Measurements from ENCODE around the gene VEPH1.

Gene VEPH1

DNA sequence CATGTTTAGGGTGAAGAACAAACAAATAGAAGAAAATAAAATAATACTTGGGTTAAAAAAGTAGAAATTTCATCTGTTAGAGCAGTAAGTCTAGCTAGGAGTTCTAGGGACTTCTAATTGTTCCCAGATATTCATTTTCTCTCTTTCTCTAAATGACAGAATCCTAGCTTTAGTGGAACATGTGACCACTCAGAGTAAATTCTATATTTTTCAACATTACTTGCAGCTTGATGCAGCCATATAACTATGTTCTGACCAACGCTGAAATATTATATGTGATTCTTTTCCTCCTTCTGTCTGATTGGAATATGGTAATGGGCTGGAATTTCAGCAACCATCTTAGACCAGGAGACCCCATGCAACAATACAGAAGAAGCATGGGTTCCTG is 58.4 kb downstream of the VEPH1 start:
- H3K4me1 Mint-ChIP-seq: no peaks in the 10 kb centered on the region
- H3K9me3 Mint-ChIP-seq: no peaks in the 10 kb centered on the region
- no peak for DNase-seq
- H3K4me3 Mint-ChIP-seq: no peak overlapping the region
- no peaks in the 10 kb centered on the region for H3K36me3 Mint-ChIP-seq
- H3K27me3 Mint-ChIP-seq: peaks cover under 1% of the 10 kb centered on the region
- CTCF ChIA-PET: no interaction called here
- H3K27ac Mint-ChIP-seq: no peak overlapping the region

DNA sequence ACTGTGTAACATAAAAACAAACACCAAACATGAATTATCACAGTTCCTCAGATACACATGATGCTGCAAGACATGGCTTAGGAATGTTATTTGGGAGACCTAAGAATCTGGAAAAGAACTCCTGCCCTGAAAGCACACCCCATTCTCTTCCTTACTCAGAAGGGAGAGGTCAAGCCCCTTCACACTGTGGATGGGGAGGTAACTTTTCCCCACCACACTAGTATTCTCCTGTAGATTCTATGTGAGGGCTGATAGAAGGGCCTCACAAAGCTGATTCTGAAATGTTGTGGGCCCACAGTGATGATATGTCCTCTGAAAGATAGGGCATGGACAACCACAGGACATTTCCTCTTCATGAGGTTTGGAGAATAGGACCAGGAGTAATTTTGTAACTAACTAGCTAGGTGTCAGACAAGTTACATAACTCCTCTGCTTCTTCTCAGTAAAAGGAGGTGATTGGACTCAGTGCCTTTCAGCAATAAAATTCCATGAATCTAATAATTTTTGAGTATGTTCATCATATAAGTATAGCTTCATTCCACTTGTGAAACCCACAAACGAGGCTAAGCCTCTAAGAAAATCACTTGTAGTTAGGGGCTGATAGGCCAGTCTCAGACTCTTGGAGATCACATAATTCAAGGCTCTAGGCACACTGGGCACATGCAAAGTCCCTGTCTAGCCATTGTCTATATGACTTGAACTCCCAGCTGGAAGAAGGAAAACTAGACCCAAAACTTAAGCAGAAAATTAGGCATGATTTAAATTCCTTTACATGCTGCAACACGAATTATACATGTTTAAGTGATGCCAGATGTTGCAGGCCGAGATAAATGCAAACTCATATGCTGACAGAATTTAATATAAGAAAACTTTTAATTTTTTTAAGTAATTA is 59.1 kb downstream of the VEPH1 start:
- Mint-ChIP-seq H3K27me3 (peaks cover 7% of the 10 kb centered on the region), H3K4me3 (no peak overlapping the region), H3K9me3 (no peaks in the 10 kb centered on the region), H3K27ac (no peak overlapping the region), H3K4me1 (no peaks in the 10 kb centered on the region), H3K36me3 (no peaks in the 10 kb centered on the region)
- DNase-seq: no peak
- CTCF ChIA-PET: no interaction called here

DNA sequence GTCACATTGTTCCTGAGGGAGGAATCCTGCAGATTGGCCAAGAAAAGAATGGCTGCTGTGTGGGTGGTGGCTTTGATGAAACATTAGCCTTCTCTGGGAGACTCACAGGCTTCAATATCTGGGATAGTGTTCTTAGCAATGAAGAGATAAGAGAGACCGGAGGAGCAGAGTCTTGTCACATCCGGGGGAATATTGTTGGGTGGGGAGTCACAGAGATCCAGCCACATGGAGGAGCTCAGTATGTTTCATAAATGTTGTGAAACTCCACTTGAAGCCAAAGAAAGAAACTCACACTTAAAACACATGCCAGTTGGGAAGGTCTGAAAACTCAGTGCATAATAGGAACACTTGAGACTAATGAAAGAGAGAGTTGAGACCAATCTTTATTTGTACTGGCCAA is 60.5 kb downstream of the VEPH1 start:
- Mint-ChIP-seq H3K4me1 (peaks cover 3% of the 10 kb centered on the region), H3K36me3 (no peaks in the 10 kb centered on the region), H3K27ac (no peak overlapping the region), H3K27me3 (peaks cover 18% of the 10 kb centered on the region), H3K9me3 (no peaks in the 10 kb centered on the region), H3K4me3 (no peak overlapping the region)
- DNase-seq: no peak
- CTCF ChIA-PET: no interaction called here

DNA sequence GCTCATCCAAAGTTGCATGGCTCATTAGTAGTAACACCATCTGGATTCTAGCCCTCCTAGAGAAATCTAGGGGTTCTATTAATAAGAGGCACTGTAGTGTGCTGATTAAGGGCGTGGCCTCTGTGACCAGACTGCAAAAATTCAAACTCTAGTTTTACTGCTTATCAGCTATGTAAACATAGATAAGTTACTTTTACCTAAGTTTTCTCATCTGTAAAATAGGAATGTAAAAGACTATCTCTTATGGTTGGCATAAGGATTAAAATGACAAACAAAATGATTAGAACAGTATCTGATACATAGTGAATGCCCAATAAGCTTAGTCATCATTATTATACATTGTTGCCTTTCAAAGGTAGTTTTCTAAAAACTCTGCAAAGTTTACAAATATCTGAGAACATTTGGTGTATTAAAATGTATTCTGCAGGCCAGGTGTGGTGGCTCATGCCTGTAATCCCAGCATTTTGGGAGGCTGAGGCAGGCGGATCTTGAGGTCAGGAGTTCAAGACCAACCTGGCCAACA is 62.1 kb downstream of the VEPH1 start:
- CTCF ChIA-PET: no interaction called here
- H3K36me3 Mint-ChIP-seq: no peaks in the 10 kb centered on the region
- H3K27me3 Mint-ChIP-seq: peaks cover 33% of the 10 kb centered on the region

DNA sequence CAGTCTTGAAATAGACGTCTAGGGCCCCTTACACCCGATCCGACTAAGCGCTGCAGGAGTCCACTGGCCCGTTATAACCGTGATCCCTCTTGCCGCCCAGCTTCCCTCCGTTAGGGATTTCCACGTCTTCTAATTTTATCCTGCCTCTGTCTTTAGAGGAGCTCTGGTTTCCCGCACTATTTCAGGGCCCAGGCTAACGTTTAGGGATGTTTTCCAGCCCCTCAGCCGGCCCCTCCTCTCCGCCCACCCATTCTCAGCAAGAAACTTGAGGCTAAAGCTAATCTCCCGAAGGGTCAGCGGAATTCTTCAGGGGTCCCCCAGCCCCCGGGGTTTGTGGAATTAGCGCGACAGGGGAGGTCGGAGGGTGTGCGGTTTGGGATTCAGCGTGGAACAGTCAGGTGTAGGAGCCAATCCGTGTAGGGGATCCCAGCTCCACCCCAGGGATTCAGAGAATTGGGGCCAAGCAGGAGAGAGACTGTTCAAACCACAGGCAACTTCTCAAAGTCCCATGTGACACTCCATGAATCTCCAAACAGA is 65.0 kb downstream of the VEPH1 start:
- Mint-ChIP-seq H3K27me3 (peaks cover 43% of the 10 kb centered on the region), H3K36me3 (no peaks in the 10 kb centered on the region), H3K4me3 (peak overlapping the region; percentile 52), H3K9me3 (no peaks in the 10 kb centered on the region), H3K27ac (no peak overlapping the region), H3K4me1 (peaks cover 9% of the 10 kb centered on the region)
- CTCF ChIA-PET: interaction anchor here (0.9 to 1.1 kb wide), 2 partner anchors 10 to 52 kb away, joined by 3 read pairs; no protein-coding TSS in a partner anchor
- no peak for DNase-seq

More for the DNA sequence above, 62.1 kb downstream of the VEPH1 start:
- no peaks in the 10 kb centered on the region for H3K9me3 Mint-ChIP-seq
- H3K27ac Mint-ChIP-seq: no peak overlapping the region
- no peak for DNase-seq
- peaks cover 9% of the 10 kb centered on the region for H3K4me1 Mint-ChIP-seq
- no peak overlapping the region for H3K4me3 Mint-ChIP-seq

DNA sequence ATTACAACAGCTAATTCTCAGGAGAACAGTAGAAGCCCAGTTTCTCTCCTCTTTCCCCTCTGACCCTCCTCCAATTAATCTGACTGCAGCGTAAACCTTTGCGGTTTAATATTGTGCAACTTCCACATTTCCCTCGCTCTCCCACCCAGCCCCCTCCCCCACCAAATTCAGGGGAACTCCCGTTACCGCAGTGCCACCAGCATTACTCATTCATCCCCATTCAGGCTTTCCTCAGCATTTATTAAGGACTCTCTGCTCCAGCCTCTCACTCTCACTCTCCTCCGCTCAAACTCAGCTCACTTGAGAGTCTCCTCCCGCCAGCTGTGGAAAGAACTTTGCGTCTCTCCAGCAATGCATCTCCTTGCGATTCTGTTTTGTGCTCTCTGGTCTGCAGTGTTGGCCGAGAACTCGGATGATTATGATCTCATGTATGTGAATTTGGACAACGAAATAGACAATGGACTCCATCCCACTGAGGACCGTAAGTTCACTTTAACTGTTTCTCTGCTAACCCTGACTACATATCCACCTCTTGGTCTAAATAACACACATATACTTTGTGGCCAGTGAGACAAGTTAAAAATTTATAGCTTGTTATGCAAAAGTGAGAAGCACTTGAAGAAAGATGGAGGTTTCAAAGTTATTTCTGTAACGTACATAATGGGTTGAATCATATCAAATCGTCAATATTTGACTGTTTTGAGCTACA is 66.5 kb downstream of the VEPH1 start, which contains the start of gene PTX3:
Gene PTX3 (plus strand): TSS at position 268 of the 709 bp plus-strand sequence. CDS start 84 bp downstream, at position 352.
- Mint-ChIP-seq H3K27me3 (peaks cover 43% of the 10 kb centered on the region), H3K27ac (no peak within 1 kb of the TSS), H3K4me1 (peaks cover 9% of the 10 kb centered on the region), H3K36me3 (no peaks in the 10 kb centered on the region), H3K9me3 (no peaks in the 10 kb centered on the region), H3K4me3 (peak within 1 kb of the TSS; percentile 52)
- CTCF ChIA-PET: interaction anchor here (0.6 to 0.7 kb wide), 2 partner anchors 31 to 1837 kb away, joined by 3 read pairs; no protein-coding TSS in a partner anchor
- DNase-seq: no peak

DNA sequence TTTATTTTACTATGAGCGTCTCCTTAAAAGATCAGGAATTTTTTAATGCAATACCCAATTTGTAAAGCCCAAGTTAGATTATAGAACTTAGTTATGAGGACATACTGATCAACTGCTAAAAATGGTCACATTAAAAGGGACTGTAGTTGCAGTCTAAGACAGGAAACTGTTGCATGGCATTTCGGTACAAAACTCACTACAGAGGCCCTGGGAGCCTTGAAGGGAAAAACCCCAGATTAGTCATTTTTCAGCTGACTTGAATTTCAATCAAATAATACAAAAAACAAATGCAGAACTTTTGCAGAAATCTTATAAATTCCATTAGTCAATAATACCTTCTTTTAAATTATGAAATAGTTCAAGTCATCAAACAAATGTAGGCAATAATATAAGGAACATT is 73.5 kb downstream of the VEPH1 start:
- Mint-ChIP-seq H3K27ac (no peak overlapping the region), H3K27me3 (peaks cover 4% of the 10 kb centered on the region), H3K4me1 (no peaks in the 10 kb centered on the region), H3K36me3 (no peaks in the 10 kb centered on the region), H3K4me3 (no peak overlapping the region), H3K9me3 (no peaks in the 10 kb centered on the region)
- CTCF ChIA-PET: no interaction called here
- no peak for DNase-seq

DNA sequence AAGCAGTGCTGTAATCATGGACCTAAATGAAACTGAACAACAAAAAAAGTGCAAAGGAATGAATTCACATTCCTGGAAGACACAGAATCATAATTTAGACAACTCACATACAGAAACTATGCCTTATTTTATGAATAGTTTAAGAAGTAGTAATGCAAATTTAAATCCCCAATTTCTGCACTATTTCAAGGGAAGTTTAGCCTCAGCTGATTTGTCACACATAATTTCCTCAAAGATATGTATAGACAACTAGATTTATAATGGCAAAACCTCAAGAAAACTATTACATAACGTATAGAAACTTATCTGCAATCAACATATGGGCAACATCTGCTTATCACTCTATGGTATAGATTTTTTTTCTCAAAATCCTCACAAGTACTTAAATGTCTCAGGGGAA is 74.4 kb downstream of the VEPH1 start:
- CTCF ChIA-PET: no interaction called here
- Mint-ChIP-seq H3K4me1 (no peaks in the 10 kb centered on the region), H3K4me3 (no peak overlapping the region), H3K27ac (no peak overlapping the region), H3K27me3 (no peaks in the 10 kb centered on the region), H3K9me3 (no peaks in the 10 kb centered on the region), H3K36me3 (no peaks in the 10 kb centered on the region)
- DNase-seq: no peak

DNA sequence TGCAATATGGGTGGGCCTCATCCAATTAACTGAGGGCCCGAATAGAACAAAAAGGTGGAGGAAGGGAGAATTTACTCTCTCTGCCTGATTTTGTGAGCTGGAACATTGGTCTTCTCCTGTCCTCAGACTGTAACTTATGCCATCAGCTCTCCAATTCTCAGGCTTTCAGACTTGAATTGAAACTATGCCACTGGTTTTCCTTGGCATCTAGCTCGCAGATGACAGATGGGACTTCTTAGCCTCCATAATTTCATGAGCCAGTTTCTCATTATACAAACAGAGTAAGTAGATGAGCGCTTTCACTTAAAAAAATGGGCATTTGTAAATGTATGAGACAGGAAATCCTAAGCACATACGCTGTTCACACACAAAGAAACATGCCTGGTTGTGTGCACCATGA is 75.3 kb downstream of the VEPH1 start:
- Mint-ChIP-seq H3K4me3 (no peak overlapping the region), H3K4me1 (no peaks in the 10 kb centered on the region), H3K27me3 (no peaks in the 10 kb centered on the region), H3K9me3 (no peaks in the 10 kb centered on the region), H3K27ac (no peak overlapping the region), H3K36me3 (no peaks in the 10 kb centered on the region)
- no peak for DNase-seq
- CTCF ChIA-PET: no interaction called here

DNA sequence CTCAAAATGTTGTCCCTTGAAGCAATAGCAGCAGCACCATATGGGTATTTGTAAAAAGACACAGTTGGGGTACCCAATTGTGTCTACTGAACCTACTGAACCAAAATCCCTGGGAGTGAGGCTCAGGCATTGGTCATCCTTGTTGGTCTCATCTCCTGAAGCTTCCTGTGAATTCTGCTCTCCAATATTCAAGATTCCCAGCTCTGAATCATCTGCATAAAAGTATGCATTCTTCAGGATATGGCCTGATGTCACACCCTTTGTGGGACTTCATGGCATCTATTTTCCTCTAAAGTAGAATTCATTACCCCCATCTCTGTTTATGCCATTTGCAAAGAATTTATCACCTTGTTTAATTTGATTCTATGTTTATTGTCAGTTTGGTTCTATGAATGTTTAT is 79.9 kb downstream of the VEPH1 start:
- no peak for DNase-seq
- no peaks in the 10 kb centered on the region for H3K9me3 Mint-ChIP-seq
- H3K27me3 Mint-ChIP-seq: no peaks in the 10 kb centered on the region
- H3K4me1 Mint-ChIP-seq: no peaks in the 10 kb centered on the region
- no peak overlapping the region for H3K4me3 Mint-ChIP-seq
- no peaks in the 10 kb centered on the region for H3K36me3 Mint-ChIP-seq
- CTCF ChIA-PET: no interaction called here
- H3K27ac Mint-ChIP-seq: no peak overlapping the region

DNA sequence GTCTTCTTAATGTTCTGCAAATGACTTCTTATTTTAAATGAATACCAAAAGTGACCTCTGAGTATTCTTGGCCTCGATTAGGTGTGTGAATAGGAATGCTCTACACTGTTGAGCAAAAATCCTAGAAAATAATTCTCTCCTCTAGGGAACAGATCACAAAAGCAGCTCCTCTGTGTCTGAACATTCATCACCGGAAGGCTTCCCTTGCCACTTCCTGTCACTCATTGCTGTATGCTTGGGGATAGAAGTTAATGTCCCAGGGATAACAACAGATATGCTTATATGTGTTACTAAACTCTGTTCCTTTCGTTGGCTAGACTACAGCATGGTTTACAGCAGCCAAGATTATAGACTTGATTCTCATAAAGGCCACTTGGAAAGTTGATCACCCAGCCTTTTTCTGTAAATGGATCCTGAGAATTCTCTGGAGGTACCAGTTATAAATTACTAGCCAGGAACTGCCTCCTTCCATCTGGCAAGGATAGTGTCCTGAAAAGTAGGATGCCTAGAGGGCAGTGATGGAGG is 82.5 kb downstream of the VEPH1 start:
- no peak for DNase-seq
- Mint-ChIP-seq H3K36me3 (no peaks in the 10 kb centered on the region), H3K4me3 (no peak overlapping the region), H3K27me3 (peaks cover 6% of the 10 kb centered on the region), H3K4me1 (no peaks in the 10 kb centered on the region), H3K9me3 (no peaks in the 10 kb centered on the region), H3K27ac (no peak overlapping the region)
- CTCF ChIA-PET: no interaction called here

DNA sequence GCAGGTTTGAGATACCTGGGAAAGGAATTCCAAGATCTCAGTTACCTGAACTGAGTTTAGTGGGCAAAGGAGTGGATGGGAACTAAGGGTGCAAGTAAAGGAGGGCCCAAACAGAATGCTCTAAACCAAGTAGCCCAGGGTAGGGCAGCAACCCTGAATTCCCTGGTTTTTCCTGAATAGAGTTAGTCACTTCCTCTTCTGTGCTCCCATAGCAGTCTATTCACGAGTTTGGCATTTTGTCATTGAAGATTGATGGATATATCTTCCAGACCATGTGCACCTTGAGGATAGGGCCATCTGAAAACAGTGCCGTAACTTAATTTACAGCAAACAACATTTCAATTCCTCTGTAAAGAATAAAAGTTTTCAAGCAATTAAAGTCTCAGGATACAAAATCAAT is 85.1 kb downstream of the VEPH1 start:
- Mint-ChIP-seq H3K36me3 (no peaks in the 10 kb centered on the region), H3K27ac (no peak overlapping the region), H3K9me3 (no peaks in the 10 kb centered on the region), H3K4me1 (no peaks in the 10 kb centered on the region), H3K27me3 (peaks cover 10% of the 10 kb centered on the region), H3K4me3 (no peak overlapping the region)
- CTCF ChIA-PET: no interaction called here
- no peak for DNase-seq

DNA sequence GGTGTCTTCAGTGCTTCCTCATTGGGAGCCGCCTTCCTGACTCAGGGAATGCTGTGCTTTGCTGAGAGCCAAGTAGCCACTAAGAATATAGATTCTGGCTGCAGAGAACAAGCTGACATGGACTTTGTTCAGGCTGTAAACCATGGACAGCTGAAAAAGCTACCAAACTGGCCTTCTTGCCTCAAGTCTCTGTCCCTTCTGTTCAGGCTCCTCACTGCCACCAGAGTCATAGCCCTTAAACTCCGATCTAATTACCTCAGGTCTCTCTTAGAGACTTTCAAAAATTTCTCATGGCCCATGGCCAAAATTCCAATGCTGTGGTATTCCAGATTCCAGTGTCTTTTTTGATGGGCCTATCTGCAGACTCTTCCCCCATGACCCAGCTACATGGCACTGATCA is 86.0 kb downstream of the VEPH1 start:
- Mint-ChIP-seq H3K27ac (no peak overlapping the region), H3K27me3 (peaks cover 13% of the 10 kb centered on the region), H3K4me3 (no peak overlapping the region), H3K36me3 (no peaks in the 10 kb centered on the region), H3K9me3 (no peaks in the 10 kb centered on the region), H3K4me1 (no peaks in the 10 kb centered on the region)
- no peak for DNase-seq
- CTCF ChIA-PET: no interaction called here

DNA sequence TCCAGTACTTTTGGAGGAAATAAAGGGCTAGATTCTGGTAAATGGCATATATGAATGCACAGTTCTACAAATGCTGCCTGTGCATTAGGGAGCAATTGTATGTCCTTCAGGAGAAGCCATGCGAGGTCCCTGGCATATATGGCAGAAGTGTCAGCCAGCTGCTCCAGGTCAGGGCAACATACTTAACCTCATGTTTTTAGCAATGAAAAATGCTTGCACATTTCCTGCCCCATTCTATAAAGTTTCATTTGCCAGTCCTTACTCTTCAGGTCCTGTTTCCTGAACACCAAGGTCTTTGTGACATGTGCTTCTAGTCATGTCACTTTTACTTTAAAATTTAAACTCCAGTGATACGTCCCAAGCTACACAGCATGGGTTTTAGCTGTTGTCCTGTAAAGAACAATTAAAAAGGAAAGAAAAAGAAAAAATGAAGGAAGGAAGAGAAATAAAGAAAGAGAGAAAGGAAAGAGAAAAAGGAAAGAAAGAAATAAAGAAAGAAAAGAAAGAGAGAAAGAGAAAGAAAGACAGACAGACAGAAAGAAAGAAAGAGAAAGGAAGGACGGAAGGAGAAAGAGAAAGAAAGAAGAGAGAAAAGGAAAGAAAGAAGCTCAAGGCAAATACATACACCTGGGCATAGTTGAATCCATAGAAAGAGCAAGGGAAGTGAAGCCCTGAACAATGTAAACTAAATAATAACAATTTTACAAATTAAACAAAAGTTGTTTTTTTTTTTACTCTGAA is 86.7 kb downstream of the VEPH1 start:
- H3K27me3 Mint-ChIP-seq: peaks cover 13% of the 10 kb centered on the region
- CTCF ChIA-PET: no interaction called here
- no peaks in the 10 kb centered on the region for H3K9me3 Mint-ChIP-seq
- no peak overlapping the region for H3K27ac Mint-ChIP-seq
- no peaks in the 10 kb centered on the region for H3K36me3 Mint-ChIP-seq
- DNase-seq: no peak
- no peak overlapping the region for H3K4me3 Mint-ChIP-seq
- no peaks in the 10 kb centered on the region for H3K4me1 Mint-ChIP-seq
